Smooth muscle cell (in vitro differentiated cells): ENCODE measurements around the gene ABCB8. TPM values are rescaled to one million over a fixed set of nuclear protein-coding genes. Genes with fewer than 3 reads are reported as not detected.

Source experiments
- DNase-seq: peaks from one replicate; lab custom pipeline; 2025; ENCODE audit not compliant: unreplicated experiment; lab: John Stamatoyannopoulos, UW
- H2AFZ ChIP-seq: fragments of 200-600 bp; sonication (generic); 2 replicates; pipeline ENCODE4 v1.6.0; 2016; ENCODE audit warnings: antibody characterized with exemption, low read depth, mild to moderate bottlenecking
- H3F3A ChIP-seq: fragments of 200-600 bp; sonication (generic); 2 replicates; pipeline ENCODE4 v1.6.0; 2017; ENCODE audit warnings: antibody characterized with exemption, low read depth
- H3K27ac ChIP-seq: fragments of 200-600 bp; sonication (generic); 2 replicates; pipeline ENCODE4 v1.5.1; 2016; ENCODE audit warnings: low read depth, mild to moderate bottlenecking
- H3K27me3 ChIP-seq: fragments of 200-600 bp; sonication (generic); 2 replicates; pipeline ENCODE4 v1.6.1; 2016; ENCODE audit warnings: low read depth, mild to moderate bottlenecking
- H3K36me3 ChIP-seq: fragments of 200-600 bp; sonication (generic); 2 replicates; pipeline ENCODE4 v1.5.1; 2016; ENCODE audit warnings: low read depth
- H3K4me1 ChIP-seq: fragments of 200-600 bp; sonication (generic); 2 replicates; pipeline ENCODE4 v1.5.1; 2016; ENCODE audit warnings: low read depth
- H3K4me2 ChIP-seq: fragments of 200-600 bp; sonication (generic); 2 replicates; pipeline ENCODE4 v1.6.0; 2016; ENCODE audit warnings: mild to moderate bottlenecking
- H3K4me3 ChIP-seq: fragments of 200-600 bp; sonication (generic); 2 replicates; pipeline ENCODE4 v1.5.1; 2016; ENCODE audit warnings: mild to moderate bottlenecking
- H3K79me2 ChIP-seq: fragments of 200-600 bp; sonication (generic); 2 replicates; pipeline ENCODE4 v1.6.0; 2016; ENCODE audit warnings: low read depth, mild to moderate bottlenecking
- H3K9ac ChIP-seq: fragments of 200-600 bp; sonication (generic); 2 replicates; pipeline ENCODE4 v1.6.0; 2016; ENCODE audit warnings: low read depth
- H3K9me3 ChIP-seq: fragments of 200-600 bp; sonication (generic); replicated peaks from 2 replicates; pipeline ENCODE4 v1.5.1; 2016; ENCODE audit warnings: low read depth
- H4K20me1 ChIP-seq: fragments of 200-600 bp; sonication (generic); 2 replicates; pipeline ENCODE4 v1.6.0; 2016; ENCODE audit warnings: low read depth
- WGBS: methylation state at CpG from one replicate; pipeline ENCODE4 v1.1.7; 2016; ENCODE audit warnings: low lambda C conversion rate; 5-methylcytosine and 5-hydroxymethylcytosine counted together
- polyA plus RNA-seq: library from polyadenylated mRNA; unstranded; fragments of >200 nt; fragmentation: Nextera tagmentation; extraction: Ambion mirVana; gene quantifications from 2 replicates; pipeline ENCODE4 v1.2.1, GENCODE V29; 2016
- total RNA-seq: library from RNA; depleted of rRNA; stranded (reverse); fragments of >200 nt; gene quantifications from 2 replicates; pipeline ENCODE4 v1.2.3, GENCODE V29; 2014
- TF ChIP-seq, protein P1 (sequence below): fragments of 200-600 bp; sonication (generic); IDR thresholded peaks from 2 replicates; pipeline ENCODE4 v1.5.1; 2017; ENCODE audit warnings: borderline replicate concordance, mild to moderate bottlenecking, antibody characterized with exemption; ENCODE audit not compliant: insufficient read depth, poor library complexity, severe bottlenecking

The ABCB8 gene
- total and polyA plus RNA-seq, 2 experiments from 2014 or later: 23.4 to 24.2 TPM

DNA sequence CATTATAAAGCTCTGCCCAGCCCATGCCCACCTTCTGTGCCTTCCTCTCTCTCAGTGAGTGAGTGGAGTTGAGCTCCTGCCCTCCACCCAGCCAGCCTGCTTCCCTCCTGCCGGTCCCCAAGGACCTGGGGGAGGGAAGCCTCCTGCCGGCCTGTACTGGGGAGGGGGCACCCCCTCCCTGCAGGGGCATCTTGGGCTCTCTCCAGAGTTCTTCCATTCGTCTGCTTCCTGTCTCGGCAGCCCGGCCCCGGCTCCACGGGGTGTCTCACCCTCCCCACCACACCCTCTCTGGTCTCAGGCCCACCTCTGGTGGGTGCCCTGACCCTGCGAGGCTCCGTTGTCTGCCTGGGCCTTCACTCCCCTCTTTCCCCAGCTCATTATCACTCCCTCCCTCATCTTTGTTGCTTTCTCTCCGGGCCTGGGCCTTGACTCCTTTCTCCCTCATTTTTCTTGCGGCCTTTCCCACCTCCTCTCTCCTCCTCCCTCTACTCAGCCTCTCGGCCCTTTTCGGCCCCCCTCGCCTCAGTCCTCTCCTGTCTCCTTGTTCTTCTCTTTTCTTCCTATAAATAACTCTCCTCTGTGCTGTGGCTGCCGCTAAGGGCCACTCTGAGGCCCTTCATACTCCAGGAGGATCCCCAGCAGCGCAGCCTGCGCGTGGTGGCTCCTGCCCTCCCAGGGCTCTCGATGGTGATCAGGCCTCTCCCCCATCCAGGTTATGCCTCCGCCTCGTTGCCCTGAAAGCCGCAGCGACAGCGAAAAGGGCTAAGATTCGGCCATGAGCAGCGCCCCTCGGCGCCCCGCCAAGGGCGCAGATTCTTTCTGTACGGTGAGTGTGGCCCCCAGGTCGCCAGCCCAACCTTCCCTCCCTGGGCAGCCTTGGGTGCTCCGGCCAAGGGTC is 33.2 kb downstream of the ABCB8 start:
- Histone ChIP-seq H3K4me3 (peak overlapping the region; percentile 74), H3K79me2 (peaks cover 21% of the 10 kb centered on the region), H3K36me3 (no peaks in the 10 kb centered on the region), H3K9ac (no peak overlapping the region), H3K9me3 (no peaks in the 10 kb centered on the region), H3K27me3 (no peaks in the 10 kb centered on the region), H3F3A (peaks cover 10% of the 10 kb centered on the region), H3K4me2 (peak overlapping the region; percentile 94), H4K20me1 (peaks cover 62% of the 10 kb centered on the region), H2AFZ (no peak overlapping the region), H3K27ac (peak overlapping the region; percentile 95), H3K4me1 (peaks cover 36% of the 10 kb centered on the region)
- TF ChIP-seq, protein P1, sequence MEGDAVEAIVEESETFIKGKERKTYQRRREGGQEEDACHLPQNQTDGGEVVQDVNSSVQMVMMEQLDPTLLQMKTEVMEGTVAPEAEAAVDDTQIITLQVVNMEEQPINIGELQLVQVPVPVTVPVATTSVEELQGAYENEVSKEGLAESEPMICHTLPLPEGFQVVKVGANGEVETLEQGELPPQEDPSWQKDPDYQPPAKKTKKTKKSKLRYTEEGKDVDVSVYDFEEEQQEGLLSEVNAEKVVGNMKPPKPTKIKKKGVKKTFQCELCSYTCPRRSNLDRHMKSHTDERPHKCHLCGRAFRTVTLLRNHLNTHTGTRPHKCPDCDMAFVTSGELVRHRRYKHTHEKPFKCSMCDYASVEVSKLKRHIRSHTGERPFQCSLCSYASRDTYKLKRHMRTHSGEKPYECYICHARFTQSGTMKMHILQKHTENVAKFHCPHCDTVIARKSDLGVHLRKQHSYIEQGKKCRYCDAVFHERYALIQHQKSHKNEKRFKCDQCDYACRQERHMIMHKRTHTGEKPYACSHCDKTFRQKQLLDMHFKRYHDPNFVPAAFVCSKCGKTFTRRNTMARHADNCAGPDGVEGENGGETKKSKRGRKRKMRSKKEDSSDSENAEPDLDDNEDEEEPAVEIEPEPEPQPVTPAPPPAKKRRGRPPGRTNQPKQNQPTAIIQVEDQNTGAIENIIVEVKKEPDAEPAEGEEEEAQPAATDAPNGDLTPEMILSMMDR: no peak
- WGBS: 41% methylated on average over 31 of the region's 33 CpGs
- no peak for DNase-seq

DNA sequence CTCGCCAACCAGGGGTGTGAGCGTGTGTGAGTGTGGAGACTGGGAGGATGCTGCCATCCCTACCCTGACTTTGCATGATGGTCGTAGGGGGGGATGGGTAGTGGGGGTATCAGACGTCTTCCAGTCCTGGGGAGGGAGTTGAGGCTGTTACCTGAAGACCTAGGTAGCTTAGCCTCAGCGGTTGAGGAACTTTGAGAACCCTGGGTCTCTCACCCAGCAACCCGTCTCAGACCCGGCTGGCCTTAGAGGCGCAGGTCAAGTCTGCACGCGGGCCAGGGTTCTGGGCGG is 33.8 kb downstream of the ABCB8 start:
- TF ChIP-seq, protein P1: no peak
- Histone ChIP-seq H3K4me3 (no peak overlapping the region), H3F3A (peaks cover 10% of the 10 kb centered on the region), H3K9me3 (no peaks in the 10 kb centered on the region), H3K27me3 (no peaks in the 10 kb centered on the region), H2AFZ (no peak overlapping the region), H3K36me3 (no peaks in the 10 kb centered on the region), H3K4me1 (peaks cover 32% of the 10 kb centered on the region), H3K27ac (peak overlapping the region; percentile 95), H3K4me2 (peak overlapping the region; percentile 94), H4K20me1 (peaks cover 68% of the 10 kb centered on the region), H3K79me2 (peaks cover 21% of the 10 kb centered on the region), H3K9ac (no peak overlapping the region)
- no peak for DNase-seq
- 22% methylated on average over 10 of the region's 11 CpGs for WGBS

DNA sequence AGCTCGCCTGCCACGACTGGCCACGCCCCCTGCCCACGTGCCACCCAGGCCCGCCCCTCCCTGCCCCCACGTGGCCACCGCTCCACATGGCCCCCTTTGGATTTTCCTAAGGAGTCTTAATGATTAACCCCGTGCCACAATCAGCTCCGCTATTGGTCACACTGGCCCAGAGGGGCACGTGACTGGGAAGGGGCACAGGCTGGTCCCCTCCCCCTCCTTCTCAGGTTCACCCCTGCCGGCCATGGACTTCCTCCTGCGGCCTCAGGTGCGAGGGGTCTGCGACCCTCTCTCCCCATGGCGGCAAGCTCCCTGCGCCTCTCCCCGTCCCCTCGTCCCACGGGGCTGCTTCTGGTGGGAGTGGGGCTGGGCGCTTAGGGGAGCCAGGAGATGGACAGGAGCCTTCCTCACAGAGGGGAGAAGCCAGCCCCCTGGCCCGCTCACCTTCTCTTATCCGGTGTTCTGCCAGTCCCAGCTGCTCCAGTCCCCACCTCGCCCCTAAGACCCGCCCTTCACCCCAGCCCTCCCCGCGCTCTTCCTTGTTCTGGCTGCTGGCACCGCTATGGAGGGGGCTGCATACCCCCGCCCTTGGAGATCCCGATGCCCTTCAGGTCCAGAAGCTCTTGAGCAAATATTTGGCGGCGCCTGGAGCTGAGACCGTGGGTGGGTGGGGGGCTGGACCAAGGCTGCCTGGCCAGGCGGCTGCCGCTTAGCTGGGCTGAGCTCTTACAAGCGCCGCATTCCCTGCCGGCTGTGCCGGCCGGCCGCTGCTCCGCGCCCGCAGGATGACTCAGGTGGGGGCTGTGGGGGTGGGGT is 34.4 kb downstream of the ABCB8 start:
- DNase-seq: peak; percentile 56
- peaks cover 10% of the 10 kb centered on the region for H3F3A ChIP-seq
- H3K4me2 ChIP-seq: peak overlapping the region; percentile 94
- no peaks in the 10 kb centered on the region for H3K27me3 ChIP-seq
- H3K9me3 ChIP-seq: no peaks in the 10 kb centered on the region
- peaks cover 74% of the 10 kb centered on the region for H4K20me1 ChIP-seq
- H3K4me3 ChIP-seq: peak overlapping the region; percentile 46
- H3K27ac ChIP-seq: peak overlapping the region; percentile 95
- TF ChIP-seq, protein P1: no peak
- no peak overlapping the region for H2AFZ ChIP-seq
- H3K79me2 ChIP-seq: peaks cover 21% of the 10 kb centered on the region
- peaks cover 28% of the 10 kb centered on the region for H3K4me1 ChIP-seq
- WGBS: 6% methylated on average over 43 of the region's 43 CpGs
- H3K36me3 ChIP-seq: no peaks in the 10 kb centered on the region
- peak overlapping the region; percentile 68 for H3K9ac ChIP-seq
